Endothelial cell of umbilical vein (primary cell): ENCODE data around the gene TRAPPC14. TPM values are rescaled to one million over a fixed set of nuclear protein-coding genes. Genes with fewer than 3 reads are reported as not detected.

Source experiments
- BruUV-seq: library from RNA; stranded (reverse); fragments of 400-500 nt; replicated peaks from 2 replicates; lab custom pipeline; 2021; lab: Mats Ljungman, UMichigan
- CTCF ChIA-PET: fragments of 300-600, 350-600 bp; sonication (Branson Sonifier 250); formaldehyde crosslinking; loops from one replicate; lab custom pipeline; 2021; ENCODE audit warnings: antibody characterized with exemption, inconsistent platforms; lab: Charles Lee
- POLR2A ChIA-PET: fragments of 300-600, 350-600 bp; sonication (Branson Sonifier 250); formaldehyde crosslinking; loops from one replicate; lab custom pipeline; 2021; ENCODE audit warnings: antibody characterized with exemption, inconsistent platforms; lab: Charles Lee
- DNase-seq: peaks from one replicate; pipeline ENCODE4 v3.0.0-alpha.2; 2011; ENCODE audit warnings: low read depth, low spot score
- FAIRE-seq: peaks from 2 replicates; lab custom pipeline; 2011; peaks lifted over from hg19 to GRCh38; lab: Jason Lieb, UNC
- H2AFZ ChIP-seq: 2 replicates; pipeline ENCODE4 v1.6.0; 2012; ENCODE audit warnings: low read depth, low read length, control low read depth, inconsistent platforms
- H3K27ac ChIP-seq: 2 replicates; pipeline ENCODE4 v1.5.1; 2011; ENCODE audit warnings: low read depth, mild to moderate bottlenecking, control low read depth, low read length, moderate library complexity; ENCODE audit not compliant: insufficient read depth
- H3K27me3 ChIP-seq, 2 experiments: 2 replicates each; pipeline versions ENCODE4 v1.6.0 to v1.6.1; 2011; ENCODE audit warnings: low read length in 2 of 2, mixed read lengths in 1 of 2; ENCODE audit not compliant: control insufficient read depth in 2 of 2, insufficient read depth in 2 of 2
- H3K36me3 ChIP-seq, 2 experiments: 2 replicates in 1 of 2; 3 replicates in 1 of 2; pipeline ENCODE4 v1.5.1; 2011; ENCODE audit warnings: low read length in 2 of 2, mild to moderate bottlenecking in 1 of 2, moderate library complexity in 1 of 2; ENCODE audit not compliant: control insufficient read depth in 2 of 2, insufficient read depth in 2 of 2; ENCODE audit errors: extremely low read depth in 1 of 2
- H3K4me1 ChIP-seq: 3 replicates; pipeline ENCODE4 v1.5.1; 2011; ENCODE audit warnings: mild to moderate bottlenecking, low read length; ENCODE audit not compliant: control insufficient read depth, insufficient read depth; ENCODE audit errors: extremely low read depth
- H3K4me2 ChIP-seq: 2 replicates; pipeline ENCODE4 v1.6.1; 2011; ENCODE audit warnings: low read length, control low read depth, mixed read lengths; ENCODE audit not compliant: insufficient read depth
- H3K4me3 ChIP-seq, 3 experiments: fragments of 200-600 bp in 1 of 3; sonication (generic), shearing (Covaris generic) in 1 of 3; replicated peaks in 1 of 3; 2 replicates each; pipeline ENCODE4 v1.5.1; 2011 to 2016; ENCODE audit warnings: control low read depth in 3 of 3, low read length in 3 of 3, mild to moderate bottlenecking in 2 of 3, inconsistent platforms in 1 of 3, low read depth in 1 of 3, moderate library complexity in 1 of 3; ENCODE audit not compliant: insufficient read depth in 1 of 3
- H3K79me2 ChIP-seq: 2 replicates; pipeline ENCODE4 v1.6.0; 2012; ENCODE audit warnings: low read length, inconsistent platforms; ENCODE audit not compliant: control insufficient read depth, insufficient read depth
- H3K9ac ChIP-seq: replicated peaks from 2 replicates; pipeline ENCODE3; 2011; ENCODE audit warnings: low read length, control low read depth; ENCODE audit not compliant: insufficient read depth; ENCODE audit errors: extremely low read depth
- H3K9me1 ChIP-seq: replicated peaks from 3 replicates; pipeline ENCODE4 v1.6.0; 2011; ENCODE audit warnings: mild to moderate bottlenecking, low read length; ENCODE audit not compliant: control insufficient read depth, insufficient read depth; ENCODE audit errors: extremely low read depth
- H3K9me3 ChIP-seq: replicated peaks from 2 replicates; pipeline ENCODE4 v1.5.1; 2012; ENCODE audit warnings: low read length, inconsistent platforms; ENCODE audit not compliant: control insufficient read depth, insufficient read depth
- H4K20me1 ChIP-seq: replicated peaks from 2 replicates; pipeline ENCODE3; 2011; ENCODE audit warnings: mild to moderate bottlenecking, low read length; ENCODE audit not compliant: control insufficient read depth, insufficient read depth; ENCODE audit errors: extremely low read depth
- CTCF ChIP-seq, 2 donors: IDR thresholded peaks; 1 replicate in 1 of 2; 2 replicates in 1 of 2; pipeline ENCODE4 v1.5.1; 2011; ENCODE audit warnings: low read length in 2 of 2, mild to moderate bottlenecking in 2 of 2, moderate library complexity in 2 of 2, control low read depth in 1 of 2, inconsistent platforms in 1 of 2, low read depth in 1 of 2; ENCODE audit not compliant: insufficient read depth in 1 of 2; ENCODE audit errors: extremely low read depth in 1 of 2
- EZH2 ChIP-seq: IDR thresholded peaks from 2 replicates; pipeline ENCODE4 v1.6.1; 2012; ENCODE audit warnings: borderline replicate concordance, low read depth, mild to moderate bottlenecking, moderate library complexity, low read length, inconsistent platforms; ENCODE audit not compliant: severe bottlenecking
- FOS ChIP-seq: IDR thresholded peaks from 2 replicates; pipeline ENCODE4 v1.6.1; 2011; ENCODE audit warnings: mild to moderate bottlenecking, low read length, moderate library complexity, borderline replicate concordance; ENCODE audit not compliant: insufficient read depth
- GATA2 ChIP-seq: IDR thresholded peaks from 2 replicates; pipeline ENCODE4 v1.7.0; 2011; ENCODE audit warnings: low read depth, mild to moderate bottlenecking, moderate library complexity, mixed read lengths, low read length; ENCODE audit not compliant: insufficient read length, insufficient read depth
- JUN ChIP-seq: IDR thresholded peaks from 2 replicates; pipeline ENCODE4 v1.6.1; 2011; ENCODE audit warnings: borderline replicate concordance, low read depth; ENCODE audit not compliant: insufficient read length, insufficient read depth
- MAX ChIP-seq: IDR thresholded peaks from 2 replicates; pipeline ENCODE4 v1.6.1; 2011; ENCODE audit not compliant: insufficient read depth, insufficient read length
- MYC ChIP-seq: IDR thresholded peaks from one replicate; pipeline ENCODE4 v1.6.1; 2011; ENCODE audit warnings: mild to moderate bottlenecking, low read depth, low read length
- POLR2A ChIP-seq: IDR thresholded peaks from 2 replicates; pipeline ENCODE4 v1.6.1; 2012; ENCODE audit warnings: low read depth, mild to moderate bottlenecking, control low read depth, low read length
- POLR2AphosphoS5 ChIP-seq: IDR thresholded peaks from 2 replicates; pipeline ENCODE4 v1.6.1; 2012; ENCODE audit warnings: low read depth, mild to moderate bottlenecking, control low read depth, low read length, moderate library complexity; ENCODE audit not compliant: insufficient read depth
- dilution Hi-C: fragments of 300-500 bp; cut with MboI; formaldehyde crosslinking; loops from one replicate; pipeline ENCODE4 v1.15.0; 2019; ENCODE audit warnings: low sequenced_read_pairs; ENCODE audit not compliant: extremely low pct_ligation_motif_present
- intact Hi-C: fragments of 100-400 bp; cut with micrococcal nuclease; formaldehyde crosslinking; loops from one replicate; pipeline ENCODE4 v1.10.0; 2022
- polyA plus RNA-seq, 4 experiments: library from polyadenylated mRNA; depleted of rRNA in 3 of 4; stranded (reverse) in 3 of 4; unstranded in 1 of 4; fragments of >200 nt; gene quantifications; 2 replicates each; pipeline versions ENCODE4 v1.2.1 to v1.2.3, GENCODE V29; 2011 to 2012; ENCODE audit warnings: missing spikeins in 1 of 4
- total RNA-seq: library from RNA; stranded (reverse); gene quantifications from 2 replicates; pipeline ENCODE4 v1.2.3, GENCODE V29; 2021

TRAPPC14 gene
- total and polyA plus RNA-seq, 2 donors (not counting 3 experiments of a cell fraction or from before 2014, with no cell fraction given): 13.3 to 23.0 TPM

GRCh38 chr7:100152404-100152803, 6.1 kb downstream of the TRAPPC14 start:
- Histone ChIP-seq H4K20me1 (no peaks in the 10 kb centered on the region), H3K4me2 (no peak overlapping the region), H3K9me1 (no peaks in the 10 kb centered on the region), H3K4me1 (peaks cover 12% of the 10 kb centered on the region), H3K27ac (no peak overlapping the region), H2AFZ (no peak overlapping the region), H3K36me3 (peaks cover 0 to 17% of the 10 kb centered on the region in 2 experiments), H3K79me2 (peaks cover 13% of the 10 kb centered on the region), H3K9me3 (no peaks in the 10 kb centered on the region), H3K27me3 (no peaks in the 10 kb centered on the region), H3K4me3 (no peak overlapping the region), H3K9ac (no peak overlapping the region)
- dilution Hi-C loops: no loop called here
- no TSS peak for BruUV-seq
- ChIA-PET CTCF (no interaction called here), POLR2A (no interaction called here)
- DNase-seq (no peak), FAIRE-seq (no peak)
- intact Hi-C loops: no loop called here
- no peak for TF ChIP-seq CTCF (IDR thresholded peaks at IDR 0.05; ENCODE audit: extremely low read depth in 1 of 2, insufficient read depth in 1 of 2, low read depth in 1 of 2, low read length in 2 of 2)
- TF ChIP-seq MYC: no peak
- no peak for TF ChIP-seq EZH2
- TF ChIP-seq POLR2AphosphoS5: no peak
- no peak for TF ChIP-seq FOS
- TF ChIP-seq MAX: no peak
- no peak for TF ChIP-seq POLR2A
- TF ChIP-seq JUN: no peak
- no peak for TF ChIP-seq GATA2
